Measurements from ENCODE around the gene CCDC78.

Gene CCDC78

GRCh38 chr16:678858-679813 is 47.1 kb downstream of the CCDC78 start:
- no peak for DNase-seq (ENCODE audit: low read depth in 2 of 2)

- DNase-seq (ENCODE audit: low read depth in 2 of 2): no peak
These were observed 47.9 kb downstream of the CCDC78 start for GRCh38 chr16:678209-678857.

GRCh38 chr16:677316-678190 is 48.7 kb downstream of the CCDC78 start:
- no peak for DNase-seq (ENCODE audit: low read depth in 2 of 2)

- DNase-seq (ENCODE audit: low read depth in 2 of 2): no peak
These were observed 49.3 kb downstream of the CCDC78 start for GRCh38 chr16:676913-677312.

GRCh38 chr16:676565-676902 is 49.7 kb downstream of the CCDC78 start:
- DNase-seq (ENCODE audit: low read depth in 2 of 2): no peak

- DNase-seq (ENCODE audit: low read depth in 2 of 2): no peak
These were observed 50.2 kb downstream of the CCDC78 start for GRCh38 chr16:675884-676564.

- DNase-seq (ENCODE audit: low read depth in 2 of 2): no peak
These were observed 51.0 kb downstream of the CCDC78 start, which contains the start of gene RHBDL1 for GRCh38 chr16:674968-675883. RHBDL1 (plus strand) TSS chr16:675671; CDS start chr16:675791, 120 bp downstream.

- DNase-seq (ENCODE audit: low read depth in 2 of 2): no peak
These were observed 51.9 kb downstream of the CCDC78 start for GRCh38 chr16:674214-674881.

- DNase-seq (ENCODE audit: low read depth in 2 of 2): no peak
These were observed 52.7 kb downstream of the CCDC78 start for GRCh38 chr16:673399-673991.

GRCh38 chr16:672851-673250 is 53.4 kb downstream of the CCDC78 start:
- no peak for DNase-seq (ENCODE audit: low read depth in 2 of 2)

Data from stimulated activated CD4-positive, alpha-beta T cell treated with anti-CD3 and anti-CD28 coated beads, Interleukin-12 subunit alpha, Interleukin-12 subunit beta, amount 100 ng/mL, for 24 hours (primary cell).